GM12872 (cell line): Measurements from ENCODE around the gene FAM131B.

Experiments used
- TF ChIP-seq, protein P1 (sequence below): IDR thresholded peaks from 3 replicates; pipeline ENCODE4 v1.5.1; 2011; ENCODE audit warnings: low read depth, mild to moderate bottlenecking, low read length, moderate library complexity; ENCODE audit not compliant: insufficient read depth

Gene FAM131B

DNA sequence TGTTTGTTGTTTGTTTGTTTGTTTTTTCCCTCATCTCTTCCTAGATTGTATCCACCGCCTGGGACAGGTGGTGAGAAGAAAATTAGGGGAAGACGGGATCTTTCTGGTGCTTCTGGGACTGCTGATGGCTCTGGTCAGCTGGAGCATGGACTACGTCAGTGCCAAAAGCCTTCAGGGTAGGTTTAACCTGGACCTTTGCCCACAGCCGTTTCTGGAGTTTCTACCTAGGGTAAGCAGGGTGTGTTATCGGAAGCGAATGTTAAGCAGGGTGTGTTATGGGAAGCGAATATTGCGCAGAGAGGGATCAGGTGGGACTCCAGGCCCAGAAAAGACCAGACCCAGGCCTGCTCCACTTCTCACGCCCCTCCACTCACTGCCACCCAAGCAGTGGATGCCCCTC lies 41.9 kb downstream of the FAM131B start:
- TF ChIP-seq, protein P1, sequence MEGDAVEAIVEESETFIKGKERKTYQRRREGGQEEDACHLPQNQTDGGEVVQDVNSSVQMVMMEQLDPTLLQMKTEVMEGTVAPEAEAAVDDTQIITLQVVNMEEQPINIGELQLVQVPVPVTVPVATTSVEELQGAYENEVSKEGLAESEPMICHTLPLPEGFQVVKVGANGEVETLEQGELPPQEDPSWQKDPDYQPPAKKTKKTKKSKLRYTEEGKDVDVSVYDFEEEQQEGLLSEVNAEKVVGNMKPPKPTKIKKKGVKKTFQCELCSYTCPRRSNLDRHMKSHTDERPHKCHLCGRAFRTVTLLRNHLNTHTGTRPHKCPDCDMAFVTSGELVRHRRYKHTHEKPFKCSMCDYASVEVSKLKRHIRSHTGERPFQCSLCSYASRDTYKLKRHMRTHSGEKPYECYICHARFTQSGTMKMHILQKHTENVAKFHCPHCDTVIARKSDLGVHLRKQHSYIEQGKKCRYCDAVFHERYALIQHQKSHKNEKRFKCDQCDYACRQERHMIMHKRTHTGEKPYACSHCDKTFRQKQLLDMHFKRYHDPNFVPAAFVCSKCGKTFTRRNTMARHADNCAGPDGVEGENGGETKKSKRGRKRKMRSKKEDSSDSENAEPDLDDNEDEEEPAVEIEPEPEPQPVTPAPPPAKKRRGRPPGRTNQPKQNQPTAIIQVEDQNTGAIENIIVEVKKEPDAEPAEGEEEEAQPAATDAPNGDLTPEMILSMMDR, result no peak

DNA sequence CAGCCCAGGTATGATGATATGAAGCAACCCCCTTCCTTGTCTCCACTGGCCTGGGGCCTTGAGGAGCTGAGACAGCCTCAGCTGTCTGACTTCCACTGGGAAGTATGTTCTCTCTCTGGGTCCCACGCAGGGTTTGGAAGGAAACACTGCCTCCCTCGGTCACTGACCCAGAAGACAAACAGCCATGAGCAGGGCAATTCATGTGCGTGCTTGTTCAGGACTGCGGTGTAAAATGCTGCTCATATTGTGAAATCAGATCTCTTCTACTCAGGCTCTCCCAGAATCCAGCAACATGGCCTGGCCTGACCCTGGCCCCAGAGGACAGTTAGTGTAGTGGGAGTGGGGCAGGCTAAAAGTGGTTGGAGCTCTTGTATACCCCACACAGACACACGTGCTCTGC lies 43.9 kb downstream of the FAM131B start:
- TF ChIP-seq, protein P1, result no peak

DNA sequence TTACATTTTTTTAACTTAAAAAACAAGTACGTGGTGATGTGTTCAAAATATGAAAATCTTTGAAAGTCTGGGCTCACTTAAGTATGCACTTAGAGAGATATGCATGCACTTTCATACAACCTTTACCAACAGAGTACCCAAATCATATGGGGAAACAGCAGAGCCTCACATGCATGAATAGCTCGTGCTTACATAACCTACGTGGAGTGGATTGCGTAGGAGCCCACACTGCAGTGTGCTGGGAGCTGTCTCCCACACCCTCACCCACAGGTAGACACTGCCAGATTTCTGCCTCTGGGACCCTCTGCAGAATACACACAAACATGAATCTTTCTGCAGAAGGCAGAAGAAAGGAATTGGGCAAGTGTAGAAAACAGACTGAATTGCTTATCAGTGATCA lies 46.0 kb downstream of the FAM131B start:
- TF ChIP-seq, protein P1, result no peak

DNA sequence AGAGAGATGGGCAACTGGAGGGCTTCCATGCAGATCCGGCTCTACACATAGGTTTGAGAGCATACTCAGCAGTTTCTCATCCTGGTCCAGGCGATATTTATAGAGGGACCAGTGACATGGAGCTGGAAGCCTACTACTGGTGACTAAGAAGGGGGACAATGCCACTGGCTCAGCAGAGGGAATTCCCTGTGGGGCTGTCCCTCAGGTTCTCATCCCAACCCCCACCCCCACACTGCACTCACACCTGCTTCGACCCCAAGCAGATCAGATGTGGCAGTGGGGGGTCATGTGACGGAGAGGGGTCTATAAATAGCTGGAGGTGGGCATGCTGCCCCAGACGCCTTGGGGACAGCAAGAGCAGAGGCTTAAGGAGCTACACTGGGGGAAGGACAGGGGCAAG lies 46.7 kb downstream of the FAM131B start, which contains the start of gene CLCN1:
Gene CLCN1 (plus strand): TSS at position 336 of the 400 bp plus-strand sequence. CDS start 102 bp downstream, outside the sequence.
- TF ChIP-seq, protein P1, result no peak

DNA sequence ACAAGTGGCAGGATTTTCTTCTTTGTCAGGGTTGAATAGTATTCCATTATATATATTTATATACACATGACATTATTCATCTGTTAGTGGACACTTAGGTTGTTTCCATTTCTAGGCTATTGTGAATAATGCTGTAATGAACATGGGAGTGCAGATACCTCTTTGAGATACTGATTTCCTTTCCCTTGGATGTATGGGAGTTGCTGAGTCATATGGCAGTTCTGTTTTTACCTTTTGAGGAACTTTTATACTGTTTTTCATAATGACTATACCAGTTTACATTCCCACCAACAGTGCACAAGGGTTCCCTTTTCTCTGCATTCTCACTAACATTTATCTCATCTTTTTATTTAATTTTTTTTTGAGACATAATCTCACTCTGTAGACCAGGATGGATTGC lies 48.4 kb downstream of the FAM131B start:
- TF ChIP-seq, protein P1, result no peak

DNA sequence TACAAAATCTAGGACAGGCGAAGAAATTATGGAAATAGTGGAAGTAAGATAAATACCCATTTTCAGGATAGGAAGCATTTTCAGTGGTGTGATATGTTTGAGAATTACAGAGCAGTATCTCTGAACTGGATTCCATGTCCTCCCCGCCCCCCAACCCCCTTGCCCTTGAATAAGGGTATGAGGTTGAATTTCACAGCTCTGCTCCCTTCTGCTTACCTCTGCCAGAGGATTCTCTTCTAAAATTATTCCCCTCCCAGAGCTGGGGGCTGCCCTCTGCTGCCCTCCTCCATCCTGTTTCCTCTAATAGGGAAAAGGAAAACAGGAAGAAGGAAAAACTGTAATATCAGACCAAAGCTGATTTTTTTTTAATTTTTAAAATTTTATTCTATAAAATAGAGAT lies 53.9 kb downstream of the FAM131B start:
- TF ChIP-seq, protein P1, result no peak

DNA sequence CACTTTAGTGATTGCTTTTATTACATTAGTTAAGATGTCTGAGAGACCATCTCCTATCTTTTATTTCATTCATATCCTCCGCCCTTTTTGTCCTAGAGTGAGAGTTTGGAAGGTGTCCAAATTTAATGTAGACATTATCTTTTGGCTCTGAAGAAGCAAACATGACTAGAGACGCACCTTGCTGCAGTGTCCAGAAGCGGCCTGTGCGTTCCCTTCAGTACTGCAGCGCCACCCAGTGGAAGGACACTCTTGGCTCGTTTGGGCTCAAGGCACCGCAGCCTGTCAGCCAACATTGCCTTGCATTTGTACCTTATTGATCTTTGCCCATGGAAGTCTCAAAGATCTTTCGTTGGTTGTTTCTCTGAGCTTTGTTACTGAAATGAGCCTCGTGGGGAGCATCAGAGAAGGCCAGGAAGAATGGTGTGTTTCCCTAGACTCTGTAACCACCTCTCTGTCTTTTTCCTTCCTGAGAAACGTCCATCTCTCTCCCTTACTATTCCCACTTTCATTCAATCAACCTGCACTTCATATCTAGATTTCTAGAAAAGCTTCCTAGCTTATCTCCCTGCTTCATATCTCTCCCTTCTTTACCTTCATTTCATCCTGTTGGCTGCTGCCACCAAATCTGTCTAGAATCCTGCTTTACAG lies 57.0 kb downstream of the FAM131B start:
- TF ChIP-seq, protein P1, result peak; percentile 78

DNA sequence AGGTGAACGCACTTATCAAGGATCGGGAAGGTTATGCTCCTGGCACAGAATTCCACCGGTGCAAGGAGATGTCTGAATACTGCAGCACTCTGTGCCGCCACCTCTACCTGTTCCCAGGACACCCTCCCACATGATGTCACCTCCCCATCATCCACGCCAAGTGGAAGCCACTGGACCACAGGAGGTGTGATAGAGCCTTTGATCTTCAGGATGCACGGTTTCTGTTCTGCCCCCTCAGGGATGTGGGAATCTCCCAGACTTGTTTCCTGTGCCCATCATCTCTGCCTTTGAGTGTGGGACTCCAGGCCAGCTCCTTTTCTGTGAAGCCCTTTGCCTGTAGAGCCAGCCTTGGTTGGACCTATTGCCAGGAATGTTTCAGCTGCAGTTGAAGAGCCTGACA lies 57.6 kb downstream of the FAM131B start:
- TF ChIP-seq, protein P1, result no peak
